OCI-LY1 (cell line): Measurements from ENCODE around the gene TTC28.

Source experiments
- EZH2 ChIP-seq: fragments of 200-600 bp; sonication (generic), shearing (Covaris generic); IDR thresholded peaks from 2 replicates; pipeline ENCODE4 v1.8.0; 2017; ENCODE audit warnings: borderline replicate concordance, mixed run types, mild to moderate bottlenecking, antibody characterized with exemption, low read length, moderate library complexity, mixed read lengths
- TF ChIP-seq, protein P1 (sequence below): fragments of 200-600 bp; sonication (generic), shearing (Covaris generic); IDR thresholded peaks from 2 replicates; pipeline ENCODE4 v1.5.1; 2017; ENCODE audit warnings: mild to moderate bottlenecking, antibody characterized with exemption, low read length, moderate library complexity, mixed read lengths

DNA sequence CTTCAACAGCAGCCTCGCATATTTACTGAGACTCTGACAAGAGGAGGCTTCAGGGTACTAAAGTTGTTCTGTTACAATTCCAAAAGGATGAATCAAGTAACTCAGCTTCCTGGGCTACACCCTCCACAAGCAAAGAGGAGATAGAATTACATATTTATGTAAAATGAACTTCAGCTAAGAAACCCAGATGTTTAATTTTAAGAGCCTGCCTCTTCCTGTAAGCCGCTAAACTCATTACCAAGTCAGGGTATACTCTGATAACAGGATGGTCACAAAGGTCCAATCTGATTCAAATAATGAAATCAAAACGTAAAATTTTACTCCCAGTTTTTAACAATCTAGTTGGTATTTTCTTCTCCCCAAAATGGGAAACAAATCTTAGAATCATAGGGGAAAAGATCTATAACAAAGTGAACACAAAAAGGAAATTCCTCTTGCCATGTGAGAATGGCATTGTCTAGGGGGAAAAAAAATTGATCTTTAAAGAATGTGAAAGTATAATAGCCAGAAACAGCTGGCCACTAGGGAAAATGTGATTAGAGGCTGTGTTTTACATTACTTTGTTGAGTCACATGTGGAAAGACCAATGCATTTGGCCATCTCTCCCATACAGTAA lies 31.0 kb upstream of the TTC28 start:
- TF ChIP-seq, protein P1, sequence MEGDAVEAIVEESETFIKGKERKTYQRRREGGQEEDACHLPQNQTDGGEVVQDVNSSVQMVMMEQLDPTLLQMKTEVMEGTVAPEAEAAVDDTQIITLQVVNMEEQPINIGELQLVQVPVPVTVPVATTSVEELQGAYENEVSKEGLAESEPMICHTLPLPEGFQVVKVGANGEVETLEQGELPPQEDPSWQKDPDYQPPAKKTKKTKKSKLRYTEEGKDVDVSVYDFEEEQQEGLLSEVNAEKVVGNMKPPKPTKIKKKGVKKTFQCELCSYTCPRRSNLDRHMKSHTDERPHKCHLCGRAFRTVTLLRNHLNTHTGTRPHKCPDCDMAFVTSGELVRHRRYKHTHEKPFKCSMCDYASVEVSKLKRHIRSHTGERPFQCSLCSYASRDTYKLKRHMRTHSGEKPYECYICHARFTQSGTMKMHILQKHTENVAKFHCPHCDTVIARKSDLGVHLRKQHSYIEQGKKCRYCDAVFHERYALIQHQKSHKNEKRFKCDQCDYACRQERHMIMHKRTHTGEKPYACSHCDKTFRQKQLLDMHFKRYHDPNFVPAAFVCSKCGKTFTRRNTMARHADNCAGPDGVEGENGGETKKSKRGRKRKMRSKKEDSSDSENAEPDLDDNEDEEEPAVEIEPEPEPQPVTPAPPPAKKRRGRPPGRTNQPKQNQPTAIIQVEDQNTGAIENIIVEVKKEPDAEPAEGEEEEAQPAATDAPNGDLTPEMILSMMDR = no peak
- TF ChIP-seq EZH2 = no peak
